Esophagus mucosa (tissue), 1 donor: ENCODE data around the gene NTHL1. TPM values are rescaled to one million over a fixed set of nuclear protein-coding genes. Genes with fewer than 3 reads are reported as not detected.
A peak's percentile ranks its signal among the peaks of the same experiment; 100 is the strongest.

ENCODE experiments used
- ATAC-seq: fragments of 200-7000 bp; cut with Tn5 transposase; one replicate; pipeline ENCODE4 v1.9.1; 2020
- total RNA-seq: library from RNA; stranded (reverse); gene quantifications from one replicate; pipeline ENCODE4 v1.2.4, GENCODE V29; 2023
- donor health status: DM: yes; HTN: yes; CAD: no.

The NTHL1 gene
- 15.8 TPM for total RNA-seq

- peak; percentile 89 for ATAC-seq
Observed at GRCh38 chr16:2047330-2048115, at the start of gene NTHL1, which contains the start of gene TSC2. NTHL1 (minus strand) TSS chr16:2047834; CDS start chr16:2047823, 11 bp downstream. TSC2 (plus strand) TSS chr16:2047985; CDS start chr16:2048616, 631 bp downstream.

GRCh38 chr16:2096853-2097595 lies 49.4 kb upstream of the NTHL1 start:
- ATAC-seq = no peak

- ATAC-seq = peak; percentile 1
Observed at GRCh38 chr16:2095918-2096582, 48.4 kb upstream of the NTHL1 start.

GRCh38 chr16:2095315-2095853 lies 47.8 kb upstream of the NTHL1 start:
- no peak for ATAC-seq

GRCh38 chr16:2093793-2094192 lies 46.2 kb upstream of the NTHL1 start:
- ATAC-seq = no peak

- ATAC-seq = no peak
Observed at GRCh38 chr16:2092866-2093265, 45.2 kb upstream of the NTHL1 start.

GRCh38 chr16:2092256-2092620 lies 44.6 kb upstream of the NTHL1 start:
- peak; percentile 41 for ATAC-seq

GRCh38 chr16:2091547-2092255 lies 44.1 kb upstream of the NTHL1 start:
- ATAC-seq = no peak

- ATAC-seq = peak; percentile 72
Observed at GRCh38 chr16:2090777-2091546, 43.3 kb upstream of the NTHL1 start.

- no peak for ATAC-seq
Observed at GRCh38 chr16:2090481-2090776, 42.8 kb upstream of the NTHL1 start.

- no peak for ATAC-seq
Observed at GRCh38 chr16:2089706-2090480, 42.3 kb upstream of the NTHL1 start.

- ATAC-seq = no peak
Observed at GRCh38 chr16:2088759-2089358, 41.2 kb upstream of the NTHL1 start.

GRCh38 chr16:2087748-2088631 lies 40.4 kb upstream of the NTHL1 start:
- no peak for ATAC-seq

GRCh38 chr16:2086812-2087747 lies 39.4 kb upstream of the NTHL1 start:
- no peak for ATAC-seq

GRCh38 chr16:2086106-2086742 lies 38.6 kb upstream of the NTHL1 start:
- no peak for ATAC-seq

GRCh38 chr16:2085669-2086068 lies 38.0 kb upstream of the NTHL1 start:
- ATAC-seq = no peak

- no peak for ATAC-seq
Observed at GRCh38 chr16:2084895-2085625, 37.4 kb upstream of the NTHL1 start.
